Cortex of kidney (tissue), 1 donor: ENCODE measurements around the gene KCNIP1.

Source experiments
- DNase-seq: peaks from one replicate; lab custom pipeline; 2025; lab: John Stamatoyannopoulos, UW

Gene KCNIP1

GRCh38 chr5:170563824-170564567 is 60.2 kb downstream of the KCNIP1 start:
- no peak for DNase-seq

GRCh38 chr5:170565072-170565471 is 61.3 kb downstream of the KCNIP1 start:
- DNase-seq = no peak

- DNase-seq = no peak
These were observed 65.3 kb downstream of the KCNIP1 start for GRCh38 chr5:170569101-170569500.

GRCh38 chr5:170570476-170570875 is 66.7 kb downstream of the KCNIP1 start:
- DNase-seq = no peak

- no peak for DNase-seq
These were observed 67.5 kb downstream of the KCNIP1 start for GRCh38 chr5:170571281-170571731.

- no peak for DNase-seq
These were observed 68.3 kb downstream of the KCNIP1 start for GRCh38 chr5:170571875-170572852.

- DNase-seq = no peak
These were observed 69.3 kb downstream of the KCNIP1 start for GRCh38 chr5:170573114-170573513.

GRCh38 chr5:170573660-170574059 is 69.8 kb downstream of the KCNIP1 start:
- no peak for DNase-seq

- no peak for DNase-seq
These were observed 73.0 kb downstream of the KCNIP1 start for GRCh38 chr5:170576602-170577535.

GRCh38 chr5:170579601-170580000 is 75.8 kb downstream of the KCNIP1 start:
- DNase-seq = no peak

GRCh38 chr5:170581211-170581610 is 77.4 kb downstream of the KCNIP1 start:
- no peak for DNase-seq

- no peak for DNase-seq
These were observed 79.0 kb downstream of the KCNIP1 start for GRCh38 chr5:170582644-170583330.

- DNase-seq = no peak
These were observed 80.2 kb downstream of the KCNIP1 start for GRCh38 chr5:170584003-170584402.

GRCh38 chr5:170584450-170585058 is 80.7 kb downstream of the KCNIP1 start:
- DNase-seq = no peak

GRCh38 chr5:170585273-170585948 is 81.6 kb downstream of the KCNIP1 start:
- DNase-seq = no peak

GRCh38 chr5:170587808-170588207 is 84.0 kb downstream of the KCNIP1 start:
- DNase-seq = no peak

- no peak for DNase-seq
These were observed 85.8 kb downstream of the KCNIP1 start for GRCh38 chr5:170589643-170590042.

GRCh38 chr5:170590566-170590965 is 86.7 kb downstream of the KCNIP1 start:
- DNase-seq = no peak

- DNase-seq = no peak
These were observed 87.2 kb downstream of the KCNIP1 start for GRCh38 chr5:170591054-170591453.

GRCh38 chr5:170596482-170597044 is 92.7 kb downstream of the KCNIP1 start:
- DNase-seq = no peak
